Measurements from ENCODE around the gene C9orf57. TPM values are rescaled to one million over a fixed set of nuclear protein-coding genes. Genes with fewer than 3 reads are reported as not detected.

C9orf57 gene
- total and polyA plus RNA-seq, 9 of the 15 experiments (the other 6 are each of a cell fraction or from before 2014, with no cell fraction given) = not detected

GRCh38 chr9:72030767-72031166 is 29.6 kb downstream of the C9orf57 start (continued):
- no peak for TF ChIP-seq HEY1 (CRISPR knock-in tag; IDR thresholded peaks at IDR 0.05; ENCODE audit: borderline replicate concordance)

- no peaks in the 10 kb centered on the region for H3K36me3 ChIP-seq (ENCODE audit: control insufficient read depth, insufficient read depth, low read length)
- no peak overlapping the region for H3K4me2 ChIP-seq (ENCODE audit: insufficient read depth, low read length)
- no peak for ATAC-seq
- TF ChIP-seq RBM15 (IDR thresholded peaks at IDR 0.05; ENCODE audit: insufficient read depth, low read length) = no peak
- TF ChIP-seq GATAD2A (IDR thresholded peaks at IDR 0.05) = no peak
- TF ChIP-seq ZFP91 (CRISPR knock-in tag; IDR thresholded peaks at IDR 0.05) = no peak
- no peak for TF ChIP-seq ZFPM2 (CRISPR knock-in tag; IDR thresholded peaks at IDR 0.05)
- no peak for TF ChIP-seq NFE2L1 (tag; IDR thresholded peaks at IDR 0.05; ENCODE audit: borderline replicate concordance, low read depth)
- TF ChIP-seq RNF2 (IDR thresholded peaks at IDR 0.05) = no peak
- TF ChIP-seq ZNF134 (CRISPR knock-in tag; conservative IDR thresholded peaks at IDR 0.05) = no peak
- no peaks in the 10 kb centered on the region for H4K20me1 ChIP-seq (replicated peaks; ENCODE audit: control insufficient read depth, insufficient read depth, low read length)
- no peak overlapping the region for H3K9ac ChIP-seq (ENCODE audit: insufficient read depth in 1 of 2, low read depth in 2 of 2, low read length in 2 of 2)
- ChIA-PET POLR2A (no interaction called here), CTCF (ENCODE audit: low intra/inter-chr PET ratio) (no interaction called here)
- BruUV-seq (replicated peaks) = no TSS peak
- intact Hi-C loops (cut with micrococcal nuclease) = loop anchor here (5.0 kb wide), 1 partner anchor 53 kb away; no protein-coding TSS in a partner anchor
- no peak for DNase-seq (ENCODE audit: extremely low read depth in 1 of 4, low spot score in 3 of 4)
- in situ Hi-C loops (cut with MboI) = loop anchor here (10.0 kb wide), 3 partner anchors 225 to 795 kb away; no protein-coding TSS in a partner anchor
- H3K79me2 ChIP-seq (ENCODE audit: control insufficient read depth, insufficient read depth, low read length) = no peaks in the 10 kb centered on the region
- H3K27ac ChIP-seq (ENCODE audit: extremely low read depth, low read depth, low read length) = no peak overlapping the region
- no peaks in the 10 kb centered on the region for H3K9me3 ChIP-seq (replicated peaks; ENCODE audit: control insufficient read depth, insufficient read depth, low read depth, low read length)
- H3K4me1 ChIP-seq (replicated peaks in 1 of 2; ENCODE audit: control insufficient read depth in 2 of 2, insufficient read depth in 2 of 2, low read length in 2 of 2) = no peaks in the 10 kb centered on the region
- no peak overlapping the region for H3K4me3 ChIP-seq
- H3K9me1 ChIP-seq (ENCODE audit: control insufficient read depth, insufficient read depth, low read length) = no peaks in the 10 kb centered on the region
- no peak overlapping the region for H2AFZ ChIP-seq (ENCODE audit: low read depth, low read length)
- no peaks in the 10 kb centered on the region for H3K27me3 ChIP-seq (ENCODE audit: control insufficient read depth in 2 of 2, insufficient read depth in 2 of 2, low read length in 2 of 2)
- no CpG with 5 or more reads among the region's 1 CpG for WGBS (ENCODE audit: insufficient coverage, low coverage, missing lambda C conversion rate)
- no peak for FAIRE-seq
Measured at GRCh38 chr9:72029986-72030385, 30.4 kb downstream of the C9orf57 start.

Measured in K562 (cell line).